Gastrocnemius medialis (tissue), 4 donors: ENCODE measurements around the gene PLEKHM2. TPM values are rescaled to one million over a fixed set of nuclear protein-coding genes. Genes with fewer than 3 reads are reported as not detected.

ENCODE experiments used
- ATAC-seq, 2 donors: fragments of 150-250 bp; one replicate each; pipeline ENCODE4 v1.9.1; 2016
- DNase-seq, 2 donors: peaks; one replicate each; pipeline ENCODE4 v3.0.0-alpha.2; 2019
- H3K27ac ChIP-seq, 4 donors: fragments of 200-600 bp; sonication (generic); 1 replicate in 1 of 4; 2 replicates in 3 of 4; pipeline ENCODE4 v1.5.1; 2016 to 2018; ENCODE audit warnings: mild to moderate bottlenecking in 2 of 4, moderate library complexity in 1 of 4
- H3K27me3 ChIP-seq, 3 donors: fragments of 200-600 bp; sonication (generic) in 2 of 3; 1 replicate in 1 of 3; 2 replicates in 2 of 3; pipeline versions ENCODE4 v1.5.1 to v1.6.0; 2016 to 2019; ENCODE audit warnings: mild to moderate bottlenecking in 1 of 3, moderate library complexity in 1 of 3
- H3K36me3 ChIP-seq, 2 donors: fragments of 200-600 bp; sonication (generic) in 1 of 2; one replicate each; pipeline ENCODE4 v1.5.1; 2017 to 2018
- H3K4me1 ChIP-seq, 2 donors: fragments of 200-600 bp; sonication (generic) in 1 of 2; one replicate each; pipeline ENCODE4 v1.5.1; 2016 to 2017; ENCODE audit warnings: mild to moderate bottlenecking in 2 of 2
- H3K4me3 ChIP-seq, 4 donors: fragments of 200-600 bp; sonication (generic) in 3 of 4; 1 replicate in 1 of 4; 2 replicates in 3 of 4; pipeline ENCODE4 v1.5.1; 2016 to 2019; ENCODE audit warnings: mild to moderate bottlenecking in 2 of 4
- H3K9me3 ChIP-seq, 3 donors: fragments of 200-600 bp; sonication (generic) in 2 of 3; 1 replicate in 1 of 3; 2 replicates in 2 of 3; pipeline ENCODE4 v1.5.1; 2016 to 2019
- POLR2A ChIP-seq, 2 donors: fragments of 450-650 bp; IDR thresholded peaks; one replicate each; pipeline ENCODE4 v1.6.1; 2017; ENCODE audit warnings: antibody characterized with exemption in 2 of 2, mild to moderate bottlenecking in 2 of 2, moderate library complexity in 2 of 2
- in situ Hi-C, 4 donors: fragments of 200-750 bp; cut with MboI; loops; one replicate each; pipeline versions ENCODE4 v1.15.0 to v1.8.0; 2017; ENCODE audit warnings: low sequenced_read_pairs in 4 of 4
- intact Hi-C: fragments of 100-400 bp; cut with DNase I; formaldehyde crosslinking; loops from one replicate; pipeline ENCODE4 v1.15.1; 2023; ENCODE audit warnings: low total_unique reads
- total RNA-seq, 4 donors: library from RNA; depleted of rRNA; stranded (reverse); fragments of >200 nt; gene quantifications; one replicate each; pipeline versions ENCODE4 v1.1.0 to v1.2.3, GENCODE V29; 2016
- TF ChIP-seq, protein P1 (sequence below), 5 experiments: fragments of 450-650 bp in 3 of 5; fragments of 200-600 bp in 2 of 5; sonication (generic) in 2 of 5; IDR thresholded peaks in 4 of 5; conservative IDR thresholded peaks in 1 of 5; 1 replicate in 4 of 5; 2 replicates in 1 of 5; pipeline ENCODE4 v1.5.1; 2016 to 2019; ENCODE audit warnings: antibody characterized with exemption in 5 of 5, mild to moderate bottlenecking in 3 of 5, moderate library complexity in 3 of 5

The PLEKHM2 gene
- total RNA-seq, 4 donors from 2014 or later: 86.7 to 170 (median 144) TPM

DNA sequence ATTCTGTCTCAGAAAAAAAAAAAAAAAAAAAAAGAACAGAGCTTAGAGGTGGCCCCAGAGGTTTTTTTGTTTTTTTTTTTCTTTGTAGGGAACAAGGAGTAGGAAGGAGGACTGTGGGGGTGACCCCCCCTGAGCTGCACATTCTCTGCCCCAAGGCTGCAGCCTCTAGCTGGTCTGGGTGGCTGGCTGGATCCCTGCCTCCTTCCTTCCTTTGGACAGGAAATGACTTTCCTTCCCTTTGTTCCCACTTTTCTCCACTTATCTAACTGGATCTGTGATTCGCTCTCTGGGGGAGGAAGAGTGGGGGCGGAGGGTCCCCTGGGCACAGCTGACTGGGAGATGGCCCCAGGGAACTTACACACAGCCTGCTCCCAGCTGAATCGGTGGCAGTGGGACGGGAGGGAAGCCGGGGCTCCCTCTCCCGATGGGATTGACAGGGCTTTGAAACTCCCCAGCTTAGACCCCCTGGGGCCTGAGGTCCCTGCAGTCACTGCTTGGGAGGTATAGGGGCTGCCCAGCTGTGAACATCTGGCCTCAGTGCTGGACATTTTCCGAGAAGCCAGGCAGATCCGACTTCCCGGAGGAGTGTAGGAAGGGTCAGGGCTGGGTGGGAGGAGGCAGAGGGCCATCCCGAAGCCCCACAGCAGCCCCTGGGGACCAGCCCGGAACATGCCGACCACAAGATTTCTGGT is 76.5 kb downstream of the PLEKHM2 start:
- intact Hi-C loops (no loop called here), in situ Hi-C loops (no loop called here)
- ATAC-seq: no peak
- DNase-seq: no peak
- H3K27ac ChIP-seq: peak overlapping the region; percentile 24 to 65 (median 52)
- H3K27me3 ChIP-seq: peaks cover 24 to 35% (median 30%) of the 10 kb centered on the region in 3 donors
- H3K4me3 ChIP-seq: no peak overlapping the region
- no peak for TF ChIP-seq POLR2A (IDR thresholded peaks at IDR 0.05)
- TF ChIP-seq, protein P1, sequence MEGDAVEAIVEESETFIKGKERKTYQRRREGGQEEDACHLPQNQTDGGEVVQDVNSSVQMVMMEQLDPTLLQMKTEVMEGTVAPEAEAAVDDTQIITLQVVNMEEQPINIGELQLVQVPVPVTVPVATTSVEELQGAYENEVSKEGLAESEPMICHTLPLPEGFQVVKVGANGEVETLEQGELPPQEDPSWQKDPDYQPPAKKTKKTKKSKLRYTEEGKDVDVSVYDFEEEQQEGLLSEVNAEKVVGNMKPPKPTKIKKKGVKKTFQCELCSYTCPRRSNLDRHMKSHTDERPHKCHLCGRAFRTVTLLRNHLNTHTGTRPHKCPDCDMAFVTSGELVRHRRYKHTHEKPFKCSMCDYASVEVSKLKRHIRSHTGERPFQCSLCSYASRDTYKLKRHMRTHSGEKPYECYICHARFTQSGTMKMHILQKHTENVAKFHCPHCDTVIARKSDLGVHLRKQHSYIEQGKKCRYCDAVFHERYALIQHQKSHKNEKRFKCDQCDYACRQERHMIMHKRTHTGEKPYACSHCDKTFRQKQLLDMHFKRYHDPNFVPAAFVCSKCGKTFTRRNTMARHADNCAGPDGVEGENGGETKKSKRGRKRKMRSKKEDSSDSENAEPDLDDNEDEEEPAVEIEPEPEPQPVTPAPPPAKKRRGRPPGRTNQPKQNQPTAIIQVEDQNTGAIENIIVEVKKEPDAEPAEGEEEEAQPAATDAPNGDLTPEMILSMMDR (IDR thresholded peaks at IDR 0.05 in 4 of 5, conservative IDR thresholded peaks at IDR 0.05 in 1 of 5): no peak
- H3K36me3 ChIP-seq: no peaks in the 10 kb centered on the region
- peaks cover 0 to 15% of the 10 kb centered on the region in 2 donors for H3K4me1 ChIP-seq
- H3K9me3 ChIP-seq: no peaks in the 10 kb centered on the region

DNA sequence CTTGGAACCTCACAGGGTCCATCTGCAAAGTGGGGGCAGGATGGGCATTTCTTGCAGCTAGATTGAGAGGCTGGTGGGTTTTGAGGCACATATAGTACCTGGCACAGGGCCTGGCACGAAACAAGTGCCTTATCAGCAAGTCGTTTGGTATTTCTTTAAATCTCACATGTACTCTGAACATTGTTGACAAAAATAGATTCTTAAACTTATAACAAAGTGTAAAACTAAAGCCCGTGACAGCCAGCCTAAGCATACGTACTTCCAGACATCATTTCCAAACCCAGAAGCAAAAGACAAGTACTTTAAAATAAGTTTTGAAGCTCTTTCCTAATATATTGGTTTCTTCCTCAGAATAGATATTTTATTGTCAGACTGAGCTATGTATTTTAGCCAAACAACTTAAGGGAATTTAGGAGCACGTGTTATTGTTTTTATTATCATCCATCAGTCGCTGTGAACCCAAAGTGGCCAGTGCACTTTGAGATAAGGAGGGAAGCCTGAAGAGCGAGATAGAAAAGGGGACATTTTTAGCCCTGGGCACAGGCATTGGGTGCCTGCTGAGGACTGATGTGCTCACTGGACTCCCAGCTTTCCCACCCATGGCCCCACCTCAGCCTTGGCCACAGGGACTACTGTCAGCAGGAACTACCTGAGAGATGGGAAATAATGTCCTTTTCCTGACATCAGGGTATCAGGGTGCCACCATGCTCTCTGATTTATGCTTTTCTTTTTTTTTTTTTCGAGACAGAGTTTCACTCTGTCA is 77.4 kb downstream of the PLEKHM2 start:
- intact Hi-C loops (no loop called here), in situ Hi-C loops (no loop called here)
- Histone ChIP-seq H3K36me3 (no peaks in the 10 kb centered on the region), H3K4me3 (no peak overlapping the region), H3K4me1 (peaks cover 0 to 15% of the 10 kb centered on the region in 2 donors), H3K9me3 (no peaks in the 10 kb centered on the region), H3K27ac (peak overlapping the region; percentile 24 to 54 (median 39)), H3K27me3 (peaks cover 24 to 35% (median 30%) of the 10 kb centered on the region in 3 donors)
- ATAC-seq: no peak
- no peak for DNase-seq
- TF ChIP-seq, protein P1 (IDR thresholded peaks at IDR 0.05 in 4 of 5, conservative IDR thresholded peaks at IDR 0.05 in 1 of 5): no peak
- TF ChIP-seq POLR2A (IDR thresholded peaks at IDR 0.05): no peak

DNA sequence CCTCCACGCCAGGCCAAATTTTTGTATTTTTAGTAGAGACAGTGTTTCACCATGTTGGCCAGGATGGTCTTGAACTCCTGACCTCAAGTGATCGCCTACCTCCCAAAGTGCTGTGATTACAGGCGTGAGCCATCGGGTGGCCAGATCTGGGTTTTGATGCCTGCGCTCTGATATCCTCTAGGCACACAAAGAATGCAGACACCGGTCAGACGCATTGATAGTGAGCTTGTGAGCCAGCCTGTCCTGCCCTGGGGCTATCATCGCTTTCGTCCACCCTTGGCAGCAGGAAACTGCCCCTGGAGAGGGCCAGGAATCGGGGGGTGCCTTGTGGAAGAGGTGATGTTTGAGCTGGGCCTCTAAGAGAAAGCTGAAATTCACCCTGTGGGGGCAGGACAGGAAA is 78.4 kb downstream of the PLEKHM2 start:
- DNase-seq: no peak
- intact Hi-C loops: no loop called here
- in situ Hi-C loops: no loop called here
- no peak overlapping the region for H3K27ac ChIP-seq
- peaks cover 24 to 33% (median 27%) of the 10 kb centered on the region in 3 donors for H3K27me3 ChIP-seq
- TF ChIP-seq POLR2A (IDR thresholded peaks at IDR 0.05): no peak
- TF ChIP-seq, protein P1 (IDR thresholded peaks at IDR 0.05 in 4 of 5, conservative IDR thresholded peaks at IDR 0.05 in 1 of 5): no peak
- no peak for ATAC-seq
- no peaks in the 10 kb centered on the region for H3K9me3 ChIP-seq
- peaks cover 0 to 15% of the 10 kb centered on the region in 2 donors for H3K4me1 ChIP-seq
- H3K36me3 ChIP-seq: no peaks in the 10 kb centered on the region
- no peak overlapping the region for H3K4me3 ChIP-seq

DNA sequence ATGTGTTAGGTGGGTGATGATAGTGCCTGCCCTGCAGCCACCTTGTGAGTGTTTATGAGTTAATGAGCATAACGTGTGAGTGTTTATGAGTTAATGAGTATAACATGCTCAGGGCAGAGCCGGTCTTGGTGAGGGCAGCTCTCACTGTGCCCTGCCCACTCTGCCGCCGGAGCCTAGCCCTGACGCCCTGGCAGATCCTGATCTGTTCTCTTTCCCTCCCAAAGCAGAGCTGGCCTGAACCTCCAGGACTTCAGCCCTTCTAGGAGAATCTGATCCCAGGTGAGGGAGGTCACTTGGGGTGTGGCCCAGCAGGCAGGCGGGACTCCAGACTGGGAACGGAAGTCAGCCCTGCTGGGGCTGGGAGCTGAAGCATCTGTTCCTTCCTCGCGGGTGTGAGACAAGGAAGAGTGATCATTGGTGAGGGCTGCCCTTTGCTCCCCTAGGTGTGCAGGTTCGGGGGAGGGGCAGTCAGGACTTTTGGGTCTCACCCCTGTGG is 80.2 kb downstream of the PLEKHM2 start:
- H3K4me1 ChIP-seq: peaks cover 0 to 4% of the 10 kb centered on the region in 2 donors

More for the DNA sequence above, 80.2 kb downstream of the PLEKHM2 start:
- in situ Hi-C loops (no loop called here), intact Hi-C loops (no loop called here)
- H3K4me3 ChIP-seq: no peak overlapping the region
- H3K27ac ChIP-seq: no peak overlapping the region
- H3K9me3 ChIP-seq: no peaks in the 10 kb centered on the region
- DNase-seq (no peak), ATAC-seq (no peak)
- H3K27me3 ChIP-seq: peaks cover 13 to 18% (median 15%) of the 10 kb centered on the region in 3 donors
- no peaks in the 10 kb centered on the region for H3K36me3 ChIP-seq
- no peak for TF ChIP-seq POLR2A (IDR thresholded peaks at IDR 0.05)
- TF ChIP-seq, protein P1 (IDR thresholded peaks at IDR 0.05 in 4 of 5, conservative IDR thresholded peaks at IDR 0.05 in 1 of 5): no peak
